ENCODE measurements around the gene RGS9. TPM values are rescaled to one million over a fixed set of nuclear protein-coding genes. Genes with fewer than 3 reads are reported as not detected.
A peak's percentile ranks its signal among the peaks of the same experiment; 100 is the strongest.
"Not testable (repeated sequence)": the region's sequence is repeated elsewhere in the genome, so short reads cannot be mapped to it uniquely, and the experiment has no call there.

The RGS9 gene
- polyA plus RNA-seq, 1 donor, result 2.8 TPM

DNA sequence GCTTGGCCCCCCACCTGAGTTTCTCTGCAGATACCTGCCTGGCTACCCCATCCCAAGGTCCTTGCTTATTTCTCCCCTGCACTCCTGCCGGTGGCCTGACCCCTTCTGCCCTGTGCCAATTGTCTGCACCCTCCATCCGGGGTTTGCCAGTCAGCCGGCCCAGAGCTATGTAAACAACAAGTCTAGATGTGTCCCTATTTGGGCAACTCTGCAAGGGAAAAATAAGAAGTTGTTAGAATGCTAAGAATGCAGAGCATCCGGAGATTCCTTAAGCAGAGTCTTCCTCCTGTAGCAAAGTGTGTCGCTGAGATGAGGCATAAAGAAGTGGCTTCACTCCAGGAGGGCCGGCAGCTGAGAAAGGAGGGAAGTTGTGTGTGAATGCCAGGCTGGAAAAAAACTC, 46.6 kb downstream of the RGS9 start:
- no peak for DNase-seq

DNA sequence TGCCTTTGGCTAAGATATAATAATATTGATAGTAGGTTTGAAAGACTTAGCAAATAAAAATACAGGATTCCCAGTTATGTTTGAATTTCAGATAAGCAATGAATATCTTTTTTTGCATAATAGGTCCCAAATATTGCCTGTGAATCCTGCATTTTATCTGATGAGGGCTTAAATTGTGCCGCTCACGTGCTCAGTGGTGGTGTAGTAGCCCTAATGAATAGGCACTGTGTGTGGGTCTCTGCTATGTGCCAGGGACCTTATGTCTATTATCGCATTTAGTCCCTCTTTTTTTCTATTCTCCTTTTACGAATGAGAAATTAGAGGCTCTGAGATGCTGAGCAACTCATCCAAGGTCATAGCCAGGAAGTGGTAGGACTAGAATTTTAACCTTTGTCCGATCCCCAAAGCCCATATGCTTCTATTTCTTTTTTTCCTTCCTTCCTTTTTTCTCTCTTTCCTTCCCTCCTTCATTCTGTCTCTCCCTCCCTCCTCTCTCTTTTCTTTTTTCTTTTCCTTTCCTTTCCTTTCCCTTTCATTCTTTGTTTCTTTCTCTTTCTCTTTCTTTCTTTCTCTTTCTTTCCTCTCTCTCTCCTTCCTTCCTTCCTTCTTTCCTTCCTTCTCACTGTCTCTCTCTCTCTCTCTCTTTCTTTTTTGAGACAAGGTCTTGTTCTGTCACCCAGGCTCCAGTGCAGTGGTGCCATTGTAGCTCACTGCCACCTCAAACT, 47.2 kb downstream of the RGS9 start:
- no peak for DNase-seq

DNA sequence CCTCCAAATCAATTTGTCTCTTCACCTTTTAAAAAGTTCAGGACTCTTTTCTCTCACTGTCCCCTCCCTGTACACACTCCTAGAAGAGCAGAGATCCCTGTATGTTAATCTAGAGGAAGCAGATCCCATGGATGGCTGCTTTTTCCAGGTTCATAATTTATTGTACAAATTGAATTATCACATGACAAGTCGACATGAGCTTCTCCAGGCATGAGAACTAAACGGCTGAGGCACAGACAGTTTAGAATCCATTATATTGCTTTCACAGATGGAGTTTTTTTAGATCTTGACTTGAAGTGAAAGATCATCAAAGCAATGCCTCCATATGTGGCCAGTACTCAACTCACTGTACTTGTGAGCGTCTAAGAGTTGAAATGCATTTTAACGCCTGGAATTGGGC, 47.9 kb downstream of the RGS9 start:
- no peak for DNase-seq

DNA sequence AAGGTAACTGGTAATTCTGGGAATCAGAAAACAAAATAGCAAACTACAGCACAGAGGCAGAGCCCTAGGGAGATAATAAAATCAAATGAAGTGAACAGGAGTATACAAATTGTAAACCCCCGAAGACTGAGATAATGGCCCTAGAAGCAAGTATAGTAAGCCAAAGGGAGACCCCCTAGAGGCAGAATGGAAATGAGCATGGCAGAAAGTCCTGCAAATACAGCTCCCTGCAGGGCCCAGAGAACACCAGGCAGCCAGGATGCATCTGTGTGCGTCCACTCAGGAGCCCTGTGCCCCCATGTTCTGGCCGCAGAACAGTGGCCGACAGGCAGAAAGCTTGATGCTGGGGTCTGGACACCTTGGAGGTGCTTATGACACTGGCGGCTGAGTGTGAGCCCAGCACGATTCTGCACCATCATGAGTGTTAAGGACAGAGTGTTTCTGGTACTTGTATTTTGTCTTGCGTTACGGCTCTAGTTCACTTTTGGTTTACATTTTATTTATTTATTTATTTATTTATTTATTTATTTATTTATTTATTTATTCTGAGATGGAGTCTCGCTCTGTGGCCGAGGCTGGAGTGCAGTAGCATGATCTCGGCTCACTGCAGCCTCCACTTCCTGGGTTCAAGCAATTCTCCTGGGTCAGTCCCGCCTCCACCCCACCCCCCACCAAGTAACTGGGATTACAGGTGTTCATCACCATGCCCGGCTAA, 48.7 kb downstream of the RGS9 start:
- DNase-seq, result no peak

DNA sequence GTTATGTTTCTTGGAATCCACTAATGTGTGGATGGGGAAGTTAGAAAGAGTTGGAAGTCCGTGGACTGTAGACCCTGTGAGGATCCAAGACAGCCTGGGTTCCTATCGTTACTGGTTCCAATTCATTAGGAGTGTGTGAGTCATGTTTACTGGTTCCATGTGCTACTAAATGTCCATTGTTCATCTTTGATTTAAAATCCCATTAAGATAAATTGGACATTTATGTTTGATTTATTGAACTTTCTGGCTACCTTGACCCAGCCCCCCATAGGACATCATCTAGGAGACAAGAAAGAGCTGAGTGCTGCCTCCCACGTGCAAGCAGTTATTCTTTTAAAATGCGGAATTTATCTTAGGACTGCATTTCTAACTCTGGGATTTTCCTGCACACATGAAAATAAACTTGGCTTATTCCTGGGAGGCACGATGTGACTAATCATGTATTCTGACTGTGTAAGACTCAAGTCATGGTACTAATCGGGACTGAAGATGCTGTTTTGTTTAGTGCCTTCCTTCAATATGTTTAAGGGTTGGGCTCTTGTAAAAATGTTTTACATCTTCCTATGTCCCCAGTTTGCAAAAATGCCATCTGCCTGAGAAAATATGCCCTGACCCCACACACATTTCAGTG, 53.4 kb downstream of the RGS9 start:
- no peak for DNase-seq

DNA sequence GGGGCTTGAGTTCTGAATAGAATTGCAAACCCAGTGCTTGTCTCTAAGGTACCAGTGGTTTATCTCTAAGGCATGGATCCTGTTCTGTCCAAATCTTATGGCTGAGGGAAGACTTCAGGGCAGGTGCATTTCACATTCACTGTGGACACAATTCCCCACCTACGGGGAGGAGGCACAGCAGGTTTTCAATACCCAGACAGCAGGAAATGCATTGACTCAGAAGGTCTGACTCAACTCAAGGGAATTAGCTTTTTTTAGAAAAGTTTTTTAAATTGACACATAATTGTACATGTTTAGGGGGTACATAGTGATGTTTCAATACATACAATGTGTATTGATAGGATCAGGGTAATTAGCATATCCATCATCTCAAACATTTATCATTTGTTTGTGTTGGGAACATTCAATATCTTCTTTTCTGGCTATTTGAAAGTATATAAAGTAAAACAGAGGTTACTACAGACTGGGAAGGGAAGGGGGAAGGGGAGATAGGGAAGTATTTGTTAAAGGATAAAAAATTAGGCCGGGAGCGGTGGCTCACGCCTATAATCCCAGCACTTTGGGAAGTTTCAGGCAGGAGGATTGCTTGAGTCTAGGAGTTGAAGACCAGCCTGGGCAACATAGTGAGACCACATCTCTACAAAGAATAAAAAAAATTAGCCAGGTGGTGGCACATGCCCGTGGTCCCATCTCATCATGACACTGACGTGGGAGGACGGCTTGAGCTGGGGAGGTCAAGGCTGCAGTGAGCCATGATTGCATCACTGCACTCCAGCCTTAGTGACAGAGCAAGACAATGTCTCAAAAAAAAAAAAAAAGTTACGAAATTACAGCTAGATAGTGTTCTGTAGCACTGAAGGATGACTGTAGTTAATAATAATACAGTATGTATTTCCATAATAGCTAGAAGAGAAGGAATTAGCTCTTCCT, 54.9 kb downstream of the RGS9 start:
- DNase-seq, result no peak

DNA sequence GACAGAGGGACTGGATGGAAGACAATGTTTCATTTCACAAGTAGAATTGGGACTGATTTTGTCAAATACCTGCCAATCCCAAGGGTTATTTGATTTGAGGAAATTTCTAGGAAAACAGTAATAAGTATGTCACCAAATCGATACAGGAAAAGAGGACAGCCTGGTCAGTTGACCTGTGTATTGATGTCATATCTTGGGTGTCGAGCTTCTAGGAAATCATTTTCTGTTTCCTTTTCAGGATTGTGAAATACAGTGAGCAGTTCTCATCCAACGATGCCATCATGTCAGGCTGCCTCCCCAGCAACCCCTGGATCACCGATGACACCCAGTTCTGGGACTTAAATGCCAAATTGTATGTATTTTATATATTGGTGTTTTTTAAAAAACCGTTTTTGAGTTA, 56.1 kb downstream of the RGS9 start:
- DNase-seq, result no peak

DNA sequence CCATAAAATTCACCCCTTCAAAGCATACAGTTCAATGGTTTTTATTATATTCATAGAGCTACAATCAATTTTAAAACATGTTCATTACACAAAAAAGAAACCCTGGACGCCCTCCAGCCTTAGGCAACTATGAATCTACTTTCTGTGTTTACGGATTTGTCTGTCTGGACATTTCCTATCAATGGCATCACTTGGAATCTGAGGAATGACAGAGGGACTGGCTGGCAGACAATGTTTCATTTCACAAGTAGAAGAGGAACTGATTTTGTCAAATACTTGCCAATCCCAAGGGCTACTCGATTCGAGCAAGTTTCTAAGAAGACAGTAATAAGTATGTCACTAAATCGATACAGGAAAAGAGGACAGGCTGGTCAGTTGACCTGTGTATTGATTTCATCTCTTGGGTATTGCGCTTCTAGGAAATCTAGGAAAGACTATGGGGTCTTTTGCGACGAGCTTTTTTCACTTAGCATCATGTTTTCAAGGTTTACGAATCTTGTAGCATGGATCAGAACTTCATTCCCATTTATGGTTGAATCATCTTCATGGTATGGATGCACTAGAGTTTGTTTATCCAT, 56.6 kb downstream of the RGS9 start:
- DNase-seq, result no peak

DNA sequence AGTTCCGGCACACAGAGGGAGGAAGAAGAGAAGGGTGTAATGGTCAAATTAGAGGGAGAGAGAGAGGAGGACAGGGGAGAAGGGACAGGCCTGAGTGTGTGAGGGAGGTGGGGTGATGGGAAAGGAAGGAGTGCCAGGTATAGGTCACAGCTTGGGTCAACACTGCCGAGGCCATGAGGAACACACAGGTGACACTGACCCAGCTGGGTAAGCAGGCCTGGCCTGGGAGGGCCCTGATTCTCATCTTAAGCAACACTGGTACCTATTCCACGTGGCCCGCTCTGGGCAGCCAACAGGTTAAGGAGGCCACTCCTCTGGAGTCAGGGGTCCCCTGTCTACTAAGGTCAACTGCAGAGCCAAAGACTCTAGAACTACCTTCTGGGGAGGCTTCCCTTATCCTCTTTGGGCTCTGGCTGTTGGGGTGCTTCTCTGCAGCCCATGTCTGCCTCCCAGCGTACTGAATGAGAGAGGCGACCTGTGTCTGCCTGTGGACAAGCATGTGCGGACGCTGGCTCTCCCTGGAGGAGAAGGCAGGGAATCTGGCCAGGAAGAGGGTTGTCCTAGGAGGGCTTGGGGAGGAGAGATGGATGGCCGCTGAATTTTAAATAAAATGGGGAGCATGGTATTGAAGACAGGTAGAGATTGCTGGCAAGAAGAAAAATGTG, 57.6 kb downstream of the RGS9 start:
- no peak for DNase-seq

DNA sequence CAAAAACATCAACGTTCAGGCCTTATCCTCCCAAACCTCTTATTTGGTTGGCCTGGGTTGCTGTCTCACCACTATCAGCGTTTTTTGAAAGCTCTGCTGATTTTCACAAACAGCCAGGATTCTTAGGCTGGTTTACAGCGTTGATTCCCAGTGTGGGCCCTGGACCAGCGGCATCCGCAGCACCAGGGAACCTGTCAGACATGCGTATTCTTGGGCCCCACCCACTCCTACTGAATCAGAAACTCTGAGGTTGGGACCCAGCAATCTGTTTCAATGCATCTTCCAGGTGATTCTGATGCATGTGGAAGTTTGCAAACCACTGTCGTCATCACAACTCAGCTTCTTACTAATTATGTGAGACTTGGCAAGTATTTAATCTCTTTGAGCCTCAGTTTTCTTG, 58.5 kb downstream of the RGS9 start:
- DNase-seq, result no peak

DNA sequence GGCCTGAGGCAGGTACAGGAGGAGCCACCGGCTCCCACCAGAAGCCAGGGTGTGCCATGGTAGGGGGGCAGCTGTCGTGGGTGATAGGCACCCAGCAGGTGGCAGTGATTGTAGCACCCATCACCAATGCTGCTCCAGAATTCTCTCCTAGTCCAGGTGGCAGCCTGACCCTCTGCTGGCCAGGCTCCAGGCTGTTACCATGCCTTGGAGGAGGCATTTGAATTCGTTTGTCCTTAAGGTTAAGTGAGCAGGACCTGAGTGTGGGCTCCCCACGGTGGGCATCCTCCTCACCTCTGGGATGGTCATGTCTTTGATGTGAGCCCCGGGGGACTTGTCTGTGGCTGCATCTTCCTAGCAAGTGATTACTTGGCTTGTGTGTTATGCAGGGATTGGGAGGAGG, 59.4 kb downstream of the RGS9 start:
- no peak for DNase-seq

DNA sequence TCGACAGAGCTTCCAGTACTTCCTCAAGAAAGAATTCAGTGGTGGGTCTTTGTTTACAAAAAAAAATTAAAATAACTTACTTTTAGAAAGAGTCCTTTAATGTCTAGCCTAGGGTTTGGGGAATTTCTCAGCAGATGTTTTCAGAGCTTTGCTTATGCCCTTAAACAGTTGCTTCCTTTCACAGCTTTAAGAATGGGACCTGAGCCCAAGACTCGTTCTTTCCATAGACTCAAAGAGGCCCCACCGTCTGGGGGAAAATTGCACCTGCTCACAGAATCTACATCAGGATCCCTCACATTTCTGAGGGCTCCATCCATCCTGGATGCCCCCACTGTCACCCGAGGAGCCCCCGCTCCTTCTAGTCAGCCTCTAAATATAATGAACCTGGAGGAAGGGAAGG, 60.0 kb downstream of the RGS9 start:
- DNase-seq, result peak; percentile 32

DNA sequence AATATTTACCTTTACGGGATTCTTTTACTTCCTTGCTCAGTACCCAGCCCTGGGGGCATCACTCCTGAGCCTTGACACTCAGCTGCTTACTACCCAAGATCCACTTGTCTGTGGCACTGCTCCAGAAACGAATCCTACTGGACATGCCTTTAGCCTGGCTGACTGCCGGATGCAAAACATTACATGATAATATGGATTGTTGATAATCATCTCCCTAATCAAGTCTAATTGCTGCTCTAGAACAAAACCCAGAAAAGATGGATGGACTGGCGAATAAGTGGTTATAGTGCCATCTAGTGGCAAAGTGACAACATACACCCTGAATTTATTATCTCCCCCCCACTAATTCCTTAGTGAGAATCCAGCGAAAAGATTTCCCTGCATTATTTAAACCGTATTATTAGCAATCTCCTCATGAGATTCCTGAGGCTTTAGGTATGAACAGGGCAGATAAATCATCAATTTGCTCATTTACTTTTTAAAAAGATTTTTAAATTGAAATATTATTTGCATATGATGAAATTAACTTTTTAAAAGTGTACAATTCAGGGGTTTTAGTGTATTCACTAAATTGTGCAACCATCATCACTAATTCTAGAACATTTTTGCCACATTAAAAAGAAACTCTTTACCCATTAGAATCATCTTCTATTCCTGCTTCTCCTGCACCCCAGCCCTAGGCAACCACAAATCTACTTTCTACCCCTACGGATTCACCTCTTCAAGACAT, 61.6 kb downstream of the RGS9 start:
- DNase-seq, result peak; percentile 51

DNA sequence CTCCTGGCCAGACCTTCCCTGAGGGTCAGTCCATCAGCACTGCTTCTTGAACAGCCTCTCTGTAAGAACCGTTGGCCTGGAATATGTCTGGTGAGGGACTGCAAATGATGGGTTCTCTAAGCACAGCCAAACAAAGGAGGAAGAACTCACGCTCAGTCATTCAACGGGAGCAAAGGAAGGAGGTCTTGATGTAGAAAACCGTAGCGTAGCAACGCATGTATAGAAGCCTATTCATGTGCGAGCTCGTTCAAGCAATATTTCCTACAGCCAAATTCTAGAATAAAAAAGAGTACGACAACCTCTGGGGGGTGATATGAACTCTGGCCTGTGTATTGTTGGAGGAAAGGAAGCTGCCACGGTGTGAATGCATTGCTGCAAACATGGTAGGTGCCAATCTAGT, 64.2 kb downstream of the RGS9 start:
- DNase-seq, result no peak

DNA sequence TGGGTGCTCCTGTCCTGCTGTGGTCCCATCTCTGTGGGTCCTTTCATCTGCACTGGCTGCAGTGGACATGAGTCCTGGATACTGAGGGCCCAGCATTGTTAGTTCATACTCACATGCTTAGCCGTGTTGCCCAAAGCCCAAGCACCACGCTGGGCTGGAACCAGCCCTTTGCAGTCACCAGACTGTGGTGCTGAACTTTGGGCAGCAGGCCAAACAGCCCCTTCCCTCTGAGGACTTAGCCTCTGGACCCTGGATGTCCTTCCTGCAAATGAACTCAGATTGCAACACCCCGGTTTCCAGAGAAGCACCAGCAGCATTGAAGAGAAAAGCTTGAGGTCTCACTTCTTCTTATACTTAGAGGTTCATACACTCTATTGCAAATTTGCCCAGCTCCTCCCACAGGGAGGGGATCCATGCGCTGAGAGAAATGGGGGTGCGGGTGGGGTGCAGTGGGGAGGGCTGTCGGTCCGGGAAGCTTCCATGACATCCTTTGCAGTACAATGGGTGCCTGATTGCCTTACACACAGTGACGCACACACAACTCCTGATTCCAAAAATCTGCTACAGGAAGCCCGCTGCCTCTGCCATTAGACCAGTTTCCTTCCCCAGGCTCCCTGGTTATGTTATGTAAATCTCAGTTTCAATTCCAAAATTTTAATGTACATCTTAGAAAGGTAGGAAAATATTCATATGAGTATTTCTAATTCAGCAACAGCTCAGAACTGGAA, 65.8 kb downstream of the RGS9 start:
- DNase-seq, result no peak

DNA sequence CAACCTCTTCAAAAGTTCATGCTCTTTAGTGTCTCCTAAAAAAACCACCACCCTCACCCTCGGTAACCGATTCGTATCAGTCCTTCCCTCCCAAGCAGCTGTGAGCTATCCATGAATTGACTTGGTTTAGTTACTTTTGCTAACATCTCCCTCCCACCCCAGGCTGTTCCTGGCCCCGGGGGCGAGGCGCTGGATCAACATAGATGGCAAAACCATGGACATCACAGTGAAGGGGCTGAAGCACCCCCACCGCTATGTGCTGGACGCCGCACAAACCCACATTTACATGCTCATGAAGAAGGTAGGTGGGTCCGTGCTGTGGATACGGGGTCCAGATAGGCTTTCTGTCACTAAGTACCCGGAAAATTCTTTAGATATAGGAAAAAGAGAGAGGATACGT, 66.8 kb downstream of the RGS9 start:
- DNase-seq, result no peak

DNA sequence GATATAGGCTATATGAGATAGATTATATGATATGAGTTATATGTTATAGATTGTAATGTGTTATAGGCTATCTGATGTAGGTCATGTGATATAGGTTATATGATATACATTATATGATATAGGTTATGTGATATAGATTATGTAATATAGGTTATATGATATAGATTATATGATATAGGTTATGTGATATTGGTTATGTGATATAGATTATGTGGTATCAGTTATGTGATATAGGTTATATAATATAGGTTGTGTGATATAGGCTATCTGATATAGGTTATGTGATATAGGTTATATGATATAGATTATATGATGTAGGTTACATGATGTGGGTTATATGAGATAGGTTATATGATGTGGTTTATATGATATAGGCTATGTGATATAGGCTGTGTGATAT, 68.5 kb downstream of the RGS9 start:
- no peak for DNase-seq

DNA sequence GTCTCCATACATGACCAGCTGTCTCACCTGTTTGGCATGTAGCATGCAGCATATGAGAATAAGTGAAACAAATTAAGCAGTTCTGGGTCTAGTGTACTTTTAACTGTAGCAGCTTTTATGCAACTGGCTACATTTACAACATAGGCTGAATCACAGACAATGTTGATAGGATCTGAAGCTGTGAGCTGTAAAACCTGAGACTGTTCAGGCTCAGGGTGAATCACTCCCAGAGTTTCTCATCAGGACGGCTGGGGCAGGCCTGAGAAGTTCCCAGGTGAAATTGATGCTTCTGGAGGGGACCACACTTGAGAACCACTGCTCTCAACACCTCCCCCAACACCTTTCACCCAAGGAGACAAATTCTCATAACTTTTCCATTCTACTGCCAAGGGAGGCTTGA, 70.3 kb downstream of the RGS9 start:
- not testable (repeated sequence) for DNase-seq

DNA sequence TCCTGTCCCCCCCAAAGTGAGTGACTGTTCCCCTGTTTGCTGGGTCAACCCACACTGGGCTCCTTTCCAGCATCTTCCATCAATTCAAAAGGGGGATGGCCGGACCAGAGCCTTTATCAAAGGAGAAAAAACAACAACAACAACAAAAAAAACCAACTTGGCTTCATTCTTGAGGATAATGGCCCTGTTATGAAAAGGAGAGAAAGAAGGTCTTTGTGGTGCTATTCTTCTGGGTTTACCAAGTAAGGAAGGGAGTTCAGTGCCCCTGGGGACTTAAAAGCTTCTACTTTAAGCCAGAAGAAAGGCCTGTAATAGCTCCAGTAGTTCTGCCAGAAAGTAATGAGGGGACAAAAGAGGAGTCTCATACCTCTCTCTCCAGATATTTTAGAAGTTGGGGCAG, 71.5 kb downstream of the RGS9 start:
- no peak for DNase-seq

DNA sequence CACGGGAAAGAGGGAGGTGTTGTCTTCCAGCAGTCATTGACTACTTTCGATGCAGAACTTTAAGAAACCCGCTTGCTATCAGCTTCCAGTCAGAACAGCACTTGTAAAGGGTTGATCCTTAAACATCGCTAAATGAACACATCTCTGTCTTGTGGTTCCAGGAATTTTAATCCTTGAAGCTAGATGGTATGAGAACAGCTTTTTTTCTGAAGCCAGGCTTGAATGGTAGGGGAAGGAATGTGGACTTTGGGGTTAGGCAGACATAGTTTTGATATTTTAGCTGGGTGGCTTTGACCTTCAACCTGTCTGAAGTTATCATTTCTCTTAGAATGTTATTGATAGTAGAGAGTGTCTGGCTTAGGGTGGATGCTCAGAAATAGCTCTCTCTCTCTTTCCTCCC, 81.1 kb downstream of the RGS9 start:
- DNase-seq, result no peak

DNA sequence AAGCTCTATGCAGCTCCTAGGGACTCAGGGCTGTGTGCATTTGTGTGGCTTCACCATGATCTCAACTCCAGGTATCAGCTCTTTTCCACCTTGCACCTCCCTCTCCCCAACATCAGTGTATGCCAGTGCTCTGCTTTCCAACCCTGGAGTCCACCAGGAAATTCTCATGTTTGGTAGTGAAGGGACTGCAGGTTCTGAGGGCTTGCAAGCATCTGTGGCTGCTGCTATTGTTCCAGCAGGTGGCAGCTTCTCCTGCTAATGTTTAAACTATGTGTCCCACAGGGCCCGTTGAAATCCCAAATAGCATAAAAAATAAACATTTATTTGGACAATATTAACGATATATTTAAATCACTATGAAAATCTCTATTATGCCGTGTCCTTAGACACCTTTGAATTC, 82.0 kb downstream of the RGS9 start:
- no peak for DNase-seq

Data from hindlimb muscle (tissue), 1 donor.